Esophagus (tissue), 2 donors: ENCODE results near the gene PEAK1. TPM values are rescaled to one million over a fixed set of nuclear protein-coding genes. Genes with fewer than 3 reads are reported as not detected.

ENCODE experiments used
- H3K27ac ChIP-seq, 2 donors: one replicate each; pipeline ENCODE4 v1.5.1; 2013; ENCODE audit warnings: low read depth in 2 of 2, mild to moderate bottlenecking in 2 of 2, inconsistent platforms in 1 of 2, low read length in 1 of 2, moderate library complexity in 1 of 2
- H3K27me3 ChIP-seq, 2 donors: one replicate each; pipeline ENCODE4 v1.6.1; 2013; ENCODE audit warnings: low read length in 2 of 2, control low read depth in 1 of 2, mild to moderate bottlenecking in 1 of 2; ENCODE audit not compliant: insufficient read depth in 2 of 2, control insufficient read depth in 1 of 2
- H3K36me3 ChIP-seq, 2 donors: one replicate each; pipeline ENCODE4 v1.6.1; 2013; ENCODE audit warnings: low read length in 1 of 2; ENCODE audit not compliant: control insufficient read depth in 2 of 2, insufficient read depth in 2 of 2
- H3K4me1 ChIP-seq, 2 donors: one replicate each; pipeline ENCODE4 v1.6.1; 2013; ENCODE audit warnings: low read length in 1 of 2; ENCODE audit not compliant: control insufficient read depth in 2 of 2, insufficient read depth in 2 of 2
- H3K4me3 ChIP-seq, 2 donors: one replicate each; pipeline ENCODE4 v1.5.1; 2013; ENCODE audit warnings: low read length in 2 of 2, mild to moderate bottlenecking in 2 of 2, low read depth in 1 of 2, moderate library complexity in 1 of 2
- H3K9me3 ChIP-seq, 2 donors: one replicate each; pipeline ENCODE4 v1.6.1; 2013; ENCODE audit warnings: mild to moderate bottlenecking in 2 of 2, low read depth in 1 of 2, low read length in 1 of 2, moderate library complexity in 1 of 2; ENCODE audit not compliant: control insufficient read depth in 2 of 2, insufficient read depth in 1 of 2
- WGBS, 2 donors: extraction: QIAGEN DNeasy Blood & Tissue Kit; methylation state at CpG; one replicate each; pipeline ENCODE4 v1.1.7; 2013; 5-methylcytosine and 5-hydroxymethylcytosine counted together
- polyA plus RNA-seq, 2 donors: library from polyadenylated mRNA; stranded (reverse); fragments of 200-250 nt; gene quantifications; one replicate each; pipeline ENCODE4 v1.2.3, GENCODE V29; 2013
- donor health status: healthy with polysubstance abuse.
- donor health status: Bipolar disorder and iron deficiency.

PEAK1 gene
- polyA plus RNA-seq, 2 donors, result 1.9 to 3.6 TPM

- WGBS, 2 donors, result 55 to 64% methylated on average over 2 of the region's 2 CpGs
- H3K27me3 ChIP-seq, result no peaks in the 10 kb centered on the region
- no peaks in the 10 kb centered on the region for H3K9me3 ChIP-seq
- no peaks in the 10 kb centered on the region for H3K36me3 ChIP-seq
- H3K4me1 ChIP-seq, result no peaks in the 10 kb centered on the region
- H3K27ac ChIP-seq, result no peak overlapping the region
- no peak overlapping the region for H3K4me3 ChIP-seq
Observed at GRCh38 chr15:77122576-77122975, 297.3 kb downstream of the PEAK1 start.

GRCh38 chr15:77121599-77121998 is 298.3 kb downstream of the PEAK1 start:
- 85 to 96% methylated on average over 1 of the region's 1 CpG for WGBS, 2 donors

GRCh38 chr15:77120576-77120975 is 299.3 kb downstream of the PEAK1 start:
- H3K27ac ChIP-seq, result no peak overlapping the region
- 88 to 92% methylated on average over 4 of the region's 4 CpGs for WGBS, 2 donors

More at GRCh38 chr15:77121599-77121998, 298.3 kb downstream of the PEAK1 start:
- Histone ChIP-seq H3K4me3 (no peak overlapping the region), H3K4me1 (no peaks in the 10 kb centered on the region), H3K27ac (no peak overlapping the region), H3K9me3 (no peaks in the 10 kb centered on the region), H3K27me3 (no peaks in the 10 kb centered on the region), H3K36me3 (no peaks in the 10 kb centered on the region)

GRCh38 chr15:77119446-77119845 is 300.5 kb downstream of the PEAK1 start:
- WGBS, 2 donors, result 43% methylated on average over 1 of the region's 1 CpG
- H3K27ac ChIP-seq, result no peak overlapping the region
- H3K4me1 ChIP-seq, result no peaks in the 10 kb centered on the region
- no peaks in the 10 kb centered on the region for H3K9me3 ChIP-seq
- no peaks in the 10 kb centered on the region for H3K27me3 ChIP-seq
- H3K4me3 ChIP-seq, result no peak overlapping the region
- peaks cover 0 to 2% of the 10 kb centered on the region in 2 donors for H3K36me3 ChIP-seq

More at GRCh38 chr15:77120576-77120975, 299.3 kb downstream of the PEAK1 start:
- Histone ChIP-seq H3K27me3 (no peaks in the 10 kb centered on the region), H3K4me3 (no peak overlapping the region), H3K4me1 (no peaks in the 10 kb centered on the region), H3K9me3 (no peaks in the 10 kb centered on the region), H3K36me3 (no peaks in the 10 kb centered on the region)

GRCh38 chr15:77118882-77119321 is 301.0 kb downstream of the PEAK1 start:
- Histone ChIP-seq H3K9me3 (no peaks in the 10 kb centered on the region), H3K4me1 (no peaks in the 10 kb centered on the region), H3K27me3 (no peaks in the 10 kb centered on the region), H3K27ac (no peak overlapping the region), H3K4me3 (no peak overlapping the region), H3K36me3 (peaks cover 0 to 2% of the 10 kb centered on the region in 2 donors)
- WGBS, 2 donors, result 51 to 52% methylated on average over 3 of the region's 3 CpGs

GRCh38 chr15:77115179-77115578 is 304.7 kb downstream of the PEAK1 start:
- no peak overlapping the region for H3K4me3 ChIP-seq
- H3K9me3 ChIP-seq, result no peaks in the 10 kb centered on the region
- H3K4me1 ChIP-seq, result peaks cover 0 to 2% of the 10 kb centered on the region in 2 donors
- H3K36me3 ChIP-seq, result peaks cover 2 to 4% of the 10 kb centered on the region in 2 donors
- 84 to 94% methylated on average over 4 of the region's 4 CpGs for WGBS, 2 donors
- H3K27ac ChIP-seq, result no peak overlapping the region
- no peaks in the 10 kb centered on the region for H3K27me3 ChIP-seq

GRCh38 chr15:77112838-77113504 is 306.9 kb downstream of the PEAK1 start:
- H3K9me3 ChIP-seq, result no peaks in the 10 kb centered on the region
- no peaks in the 10 kb centered on the region for H3K27me3 ChIP-seq
- H3K36me3 ChIP-seq, result peaks cover 2 to 4% of the 10 kb centered on the region in 2 donors
- no peak overlapping the region for H3K27ac ChIP-seq
- H3K4me1 ChIP-seq, result peaks cover 0 to 2% of the 10 kb centered on the region in 2 donors
- WGBS, 2 donors, result 85 to 90% methylated on average over 2 of the region's 2 CpGs
- no peak overlapping the region for H3K4me3 ChIP-seq

- no peaks in the 10 kb centered on the region for H3K27me3 ChIP-seq
- H3K4me1 ChIP-seq, result peaks cover 0 to 2% of the 10 kb centered on the region in 2 donors
- H3K4me3 ChIP-seq, result no peak overlapping the region
- 95 to 98% methylated on average over 3 of the region's 3 CpGs for WGBS, 2 donors
- H3K36me3 ChIP-seq, result peaks cover 2 to 4% of the 10 kb centered on the region in 2 donors
- no peak overlapping the region for H3K27ac ChIP-seq
- no peaks in the 10 kb centered on the region for H3K9me3 ChIP-seq
Observed at GRCh38 chr15:77111789-77112188, 308.1 kb downstream of the PEAK1 start.

GRCh38 chr15:77107531-77108355 is 312.2 kb downstream of the PEAK1 start:
- Histone ChIP-seq H3K4me3 (no peak overlapping the region), H3K27ac (no peak overlapping the region), H3K36me3 (peaks cover 0 to 4% of the 10 kb centered on the region in 2 donors), H3K27me3 (no peaks in the 10 kb centered on the region), H3K9me3 (no peaks in the 10 kb centered on the region), H3K4me1 (peaks cover 0 to 2% of the 10 kb centered on the region in 2 donors)
- WGBS, 2 donors, result 57 to 62% methylated on average over 9 of the region's 9 CpGs
